ENCODE measurements around the gene SPINK8. TPM values are rescaled to one million over a fixed set of nuclear protein-coding genes. Genes with fewer than 3 reads are reported as not detected.
"Not testable (repeated sequence)": the region's sequence is repeated elsewhere in the genome, so short reads cannot be mapped to it uniquely, and the experiment has no call there.

Gene SPINK8
- total RNA-seq, 5 donors from 2014 or later (not counting 1 experiment from before 2014, with no cell fraction given) = not detected

DNA sequence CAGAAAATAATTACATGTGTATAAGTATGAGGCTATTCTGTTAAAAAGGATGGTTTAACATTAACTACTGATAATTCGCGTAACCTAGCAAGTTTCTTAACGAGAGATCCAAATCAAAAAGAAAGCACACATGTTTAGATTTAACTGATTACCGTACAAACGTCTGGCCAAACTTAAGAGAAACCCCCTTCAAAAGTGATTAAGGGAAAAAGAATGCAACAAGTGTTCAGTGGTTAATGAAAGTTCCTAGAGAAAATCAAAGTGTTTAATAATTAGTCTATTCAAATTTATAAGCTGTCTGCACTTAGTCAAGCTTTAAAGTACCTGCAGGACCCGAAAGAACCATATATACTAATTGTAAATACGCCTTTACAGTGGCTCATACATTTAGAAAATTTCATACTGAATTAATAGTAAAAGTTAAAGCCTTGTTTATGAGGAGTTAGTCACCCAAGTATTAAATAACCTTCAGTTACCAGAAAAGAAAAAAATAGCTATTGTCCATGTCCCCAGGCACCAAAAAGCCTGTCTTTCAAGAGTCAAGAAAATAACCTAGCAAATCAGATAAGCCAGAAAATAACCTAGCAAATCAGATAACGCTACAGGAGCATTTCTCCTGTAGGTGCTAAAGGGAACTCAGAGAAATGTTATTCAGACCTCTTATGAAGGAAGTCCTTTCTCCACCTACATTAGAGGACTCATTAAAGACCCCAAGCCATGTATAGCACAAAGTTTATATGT lies 58.0 kb downstream of the SPINK8 start:
- H3K27ac Mint-ChIP-seq = no peak overlapping the region
- DNase-seq = no peak
- Histone ChIP-seq H3K27me3 (replicated peaks in 1 of 2; ENCODE audit: control insufficient read depth in 2 of 2, extremely low read depth in 1 of 2, insufficient read depth in 2 of 2, low read length in 1 of 2) (no peaks in the 10 kb centered on the region), H3K36me3 (ENCODE audit: control insufficient read depth in 2 of 2, extremely low read depth in 1 of 2, insufficient read depth in 1 of 2, low read length in 1 of 2) (no peaks in the 10 kb centered on the region), H3K9me3 (no peaks in the 10 kb centered on the region), H3K4me1 (ENCODE audit: control insufficient read depth in 1 of 2, extremely low read depth in 1 of 2, insufficient read depth in 2 of 2, low read length in 2 of 2) (no peaks in the 10 kb centered on the region), H3K4me3 (ENCODE audit: control insufficient read depth in 1 of 2, extremely low read depth in 1 of 2, low read length in 1 of 2) (no peak overlapping the region), H3K27ac (ENCODE audit: low read length) (no peak overlapping the region)
- no peaks in the 10 kb centered on the region for H3K27me3 Mint-ChIP-seq
- peaks cover 1 to 8% (median 2%) of the 10 kb centered on the region in 3 donors for H3K4me1 Mint-ChIP-seq
- ChIA-PET CTCF (interaction anchor here (1.2 to 3.2 kb wide), 2 partner anchors 160 to 161 kb away, joined by 3 to 15 read pairs; no protein-coding TSS in a partner anchor), POLR2A (no interaction called here)
- no peak overlapping the region for H3K4me3 Mint-ChIP-seq
- peaks cover 6% of the 10 kb centered on the region for H3K36me3 Mint-ChIP-seq
- H3K9me3 Mint-ChIP-seq = no peaks in the 10 kb centered on the region
- WGBS (ENCODE audit: insufficient coverage) = no CpG with 5 or more reads among the region's 8 CpGs
- ATAC-seq (replicated peaks in 1 of 4) = no peak

DNA sequence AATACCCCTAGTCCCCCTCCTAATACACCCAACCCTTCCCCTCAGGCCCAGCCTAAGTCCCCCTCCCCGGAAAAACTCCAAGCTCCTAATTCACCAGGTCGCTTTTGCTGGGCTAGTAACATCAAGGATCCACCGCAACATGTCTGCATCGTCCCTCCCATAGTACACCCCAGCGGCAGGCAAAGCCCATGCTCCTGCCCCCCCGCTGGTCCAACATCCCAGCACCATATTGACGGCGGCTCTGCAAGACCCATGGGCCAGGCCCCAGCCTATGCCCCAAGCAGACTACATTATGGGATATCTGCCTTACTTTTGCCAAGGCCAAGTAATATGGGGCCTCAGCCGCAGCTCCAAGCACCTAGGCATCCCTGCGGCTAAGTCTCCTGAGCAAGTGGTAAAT lies 59.0 kb downstream of the SPINK8 start:
- no peaks in the 10 kb centered on the region for H3K36me3 ChIP-seq (ENCODE audit: control insufficient read depth in 2 of 2, extremely low read depth in 1 of 2, insufficient read depth in 1 of 2, low read length in 1 of 2)
- H3K9me3 Mint-ChIP-seq = no peaks in the 10 kb centered on the region
- H3K4me1 Mint-ChIP-seq = peaks cover 11 to 17% (median 11%) of the 10 kb centered on the region in 3 donors
- H3K36me3 Mint-ChIP-seq = no peaks in the 10 kb centered on the region
- DNase-seq (no peak), ATAC-seq (replicated peaks in 1 of 4) (no peak)
- H3K27me3 Mint-ChIP-seq = no peaks in the 10 kb centered on the region
- H3K9me3 ChIP-seq = no peaks in the 10 kb centered on the region
- H3K4me3 Mint-ChIP-seq = no peak overlapping the region
- ChIA-PET CTCF (interaction anchor here (0.6 to 3.8 kb wide), 3 partner anchors 93 to 162 kb away, joined by 3 to 38 read pairs (median 3); no protein-coding TSS in a partner anchor), POLR2A (interaction anchor here in 1 of 2 donors (0.5 to 0.6 kb wide), 2 partner anchors 199 to 462 kb away, joined by 3 read pairs; no protein-coding TSS in a partner anchor)
- no peak overlapping the region for H3K27ac ChIP-seq (ENCODE audit: low read length)
- no peaks in the 10 kb centered on the region for H3K27me3 ChIP-seq (replicated peaks in 1 of 2; ENCODE audit: control insufficient read depth in 2 of 2, extremely low read depth in 1 of 2, insufficient read depth in 2 of 2, low read length in 1 of 2)
- 91% methylated on average over 9 of the region's 10 CpGs for WGBS (ENCODE audit: insufficient coverage)
- H3K4me3 ChIP-seq (ENCODE audit: control insufficient read depth in 1 of 2, extremely low read depth in 1 of 2, low read length in 1 of 2) = no peak overlapping the region
- H3K27ac Mint-ChIP-seq = no peak overlapping the region
- H3K4me1 ChIP-seq (ENCODE audit: control insufficient read depth in 1 of 2, extremely low read depth in 1 of 2, insufficient read depth in 2 of 2, low read length in 2 of 2) = peaks cover 3 to 5% of the 10 kb centered on the region in 2 experiments

DNA sequence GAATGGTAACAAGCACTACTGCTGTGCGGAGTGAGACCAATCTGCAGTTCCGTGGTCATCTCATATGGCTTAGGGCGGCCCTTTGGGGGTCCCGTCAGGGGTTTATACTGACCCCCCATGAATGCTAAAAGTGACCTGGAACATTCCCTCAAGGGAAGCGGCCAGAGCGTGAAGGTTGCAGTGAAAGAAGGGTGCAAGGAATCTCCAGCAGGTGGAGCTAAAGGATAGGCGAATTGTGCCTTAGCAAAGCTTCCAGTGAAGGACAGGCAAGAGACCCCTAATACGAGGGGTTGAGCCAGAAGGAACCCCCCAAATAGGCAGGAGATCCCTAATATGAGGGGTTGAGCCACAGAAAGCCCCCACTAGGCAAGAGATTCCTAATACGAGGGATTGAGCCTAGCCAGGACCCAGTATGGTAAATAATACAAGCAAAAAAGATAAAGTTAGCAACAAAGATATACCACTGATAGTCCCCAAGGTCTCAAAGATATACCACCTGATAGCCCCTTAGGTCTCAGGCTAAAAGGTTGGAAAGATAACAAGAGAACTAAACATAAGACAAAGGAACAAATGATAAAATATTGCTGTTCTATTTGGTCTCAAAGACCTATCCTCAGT lies 59.8 kb downstream of the SPINK8 start:
- ChIA-PET POLR2A (interaction anchor here in 1 of 2 donors (0.5 kb wide), 1 partner anchor 463 kb away, joined by 3 read pairs; no protein-coding TSS in a partner anchor), CTCF (interaction anchor here (0.6 to 3.8 kb wide), 5 partner anchors 128 to 277 kb away, joined by 3 to 38 read pairs (median 6); no protein-coding TSS in a partner anchor)
- Histone ChIP-seq H3K27ac (ENCODE audit: low read length) (no peak overlapping the region), H3K27me3 (replicated peaks in 1 of 2; ENCODE audit: control insufficient read depth in 2 of 2, extremely low read depth in 1 of 2, insufficient read depth in 2 of 2, low read length in 1 of 2) (no peaks in the 10 kb centered on the region), H3K4me3 (ENCODE audit: control insufficient read depth in 1 of 2, extremely low read depth in 1 of 2, low read length in 1 of 2) (no peak overlapping the region), H3K36me3 (ENCODE audit: control insufficient read depth in 2 of 2, extremely low read depth in 1 of 2, insufficient read depth in 1 of 2, low read length in 1 of 2) (no peaks in the 10 kb centered on the region), H3K9me3 (no peaks in the 10 kb centered on the region), H3K4me1 (ENCODE audit: control insufficient read depth in 1 of 2, extremely low read depth in 1 of 2, insufficient read depth in 2 of 2, low read length in 2 of 2) (peaks cover 10 to 13% of the 10 kb centered on the region in 2 experiments)
- H3K4me3 Mint-ChIP-seq = no peak overlapping the region
- no peaks in the 10 kb centered on the region for H3K9me3 Mint-ChIP-seq
- 14% methylated on average over 4 of the region's 9 CpGs for WGBS (ENCODE audit: insufficient coverage)
- no peak overlapping the region for H3K27ac Mint-ChIP-seq
- H3K4me1 Mint-ChIP-seq = peaks cover 18 to 25% (median 19%) of the 10 kb centered on the region in 3 donors
- ATAC-seq (replicated peaks in 1 of 4) = peak in 1 of 4 experiments; percentile 28
- DNase-seq = peak in 30 of 35 experiments; percentile 8 to 80 (median 40)
- H3K27me3 Mint-ChIP-seq = no peaks in the 10 kb centered on the region
- H3K36me3 Mint-ChIP-seq = no peaks in the 10 kb centered on the region

GRCh38 chr3:48271763-48272498 lies 61.5 kb downstream of the SPINK8 start:
- peaks cover 20 to 25% of the 10 kb centered on the region in 2 experiments for H3K4me1 ChIP-seq (ENCODE audit: control insufficient read depth in 1 of 2, extremely low read depth in 1 of 2, insufficient read depth in 2 of 2, low read length in 2 of 2)
- WGBS (ENCODE audit: insufficient coverage) = 94% methylated on average over 34 of the region's 38 CpGs
- no peak overlapping the region for H3K4me3 ChIP-seq (ENCODE audit: control insufficient read depth in 1 of 2, extremely low read depth in 1 of 2, low read length in 1 of 2)
- peaks cover 31 to 39% (median 32%) of the 10 kb centered on the region in 3 donors for H3K4me1 Mint-ChIP-seq
- CTCF ChIA-PET = interaction anchor here (0.6 to 3.8 kb wide), 5 partner anchors 21 to 1061 kb away, joined by 3 to 38 read pairs (median 4); no protein-coding TSS in a partner anchor
- no peaks in the 10 kb centered on the region for H3K27me3 ChIP-seq (replicated peaks in 1 of 2; ENCODE audit: control insufficient read depth in 2 of 2, extremely low read depth in 1 of 2, insufficient read depth in 2 of 2, low read length in 1 of 2)
- H3K36me3 ChIP-seq (ENCODE audit: control insufficient read depth in 2 of 2, extremely low read depth in 1 of 2, insufficient read depth in 1 of 2, low read length in 1 of 2) = no peaks in the 10 kb centered on the region
- H3K9me3 Mint-ChIP-seq = no peaks in the 10 kb centered on the region
- no peak overlapping the region for H3K27ac ChIP-seq (ENCODE audit: low read length)
- ATAC-seq (replicated peaks in 1 of 4) (no peak), DNase-seq (no peak)
- no peak overlapping the region for H3K4me3 Mint-ChIP-seq
- no peaks in the 10 kb centered on the region for H3K27me3 Mint-ChIP-seq
- H3K27ac Mint-ChIP-seq = no peak overlapping the region
- H3K36me3 Mint-ChIP-seq = peaks cover 2% of the 10 kb centered on the region
- POLR2A ChIA-PET = interaction anchor here in 1 of 2 donors (0.7 kb wide), 1 partner anchor 164 kb away, joined by 3 read pairs; no protein-coding TSS in a partner anchor
- H3K9me3 ChIP-seq = no peaks in the 10 kb centered on the region

- H3K4me3 Mint-ChIP-seq; H3K9me3 ChIP-seq; H3K4me3 ChIP-seq (ENCODE audit: control insufficient read depth in 1 of 2, extremely low read depth in 1 of 2, low read length in 1 of 2); DNase-seq; H3K27me3 Mint-ChIP-seq; H3K9me3 Mint-ChIP-seq; H3K36me3 ChIP-seq (ENCODE audit: control insufficient read depth in 2 of 2, extremely low read depth in 1 of 2, insufficient read depth in 1 of 2, low read length in 1 of 2); POLR2A ChIA-PET; H3K27me3 ChIP-seq (replicated peaks in 1 of 2; ENCODE audit: control insufficient read depth in 2 of 2, extremely low read depth in 1 of 2, insufficient read depth in 2 of 2, low read length in 1 of 2); H3K36me3 Mint-ChIP-seq; ATAC-seq (replicated peaks in 1 of 4); H3K27ac Mint-ChIP-seq; H3K27ac ChIP-seq (ENCODE audit: low read length): not testable (repeated sequence)
- peaks cover 20 to 25% of the 10 kb centered on the region in 2 experiments for H3K4me1 ChIP-seq (ENCODE audit: control insufficient read depth in 1 of 2, extremely low read depth in 1 of 2, insufficient read depth in 2 of 2, low read length in 2 of 2)
- H3K4me1 Mint-ChIP-seq = peaks cover 32 to 41% (median 33%) of the 10 kb centered on the region in 3 donors
- CTCF ChIA-PET = interaction anchor here (0.6 to 3.8 kb wide), 4 partner anchors 20 to 165 kb away, joined by 3 to 38 read pairs (median 5); no protein-coding TSS in a partner anchor
- 88% methylated on average over 9 of the region's 10 CpGs for WGBS (ENCODE audit: insufficient coverage)
Measured at GRCh38 chr3:48271223-48271622, 62.2 kb downstream of the SPINK8 start.

DNA sequence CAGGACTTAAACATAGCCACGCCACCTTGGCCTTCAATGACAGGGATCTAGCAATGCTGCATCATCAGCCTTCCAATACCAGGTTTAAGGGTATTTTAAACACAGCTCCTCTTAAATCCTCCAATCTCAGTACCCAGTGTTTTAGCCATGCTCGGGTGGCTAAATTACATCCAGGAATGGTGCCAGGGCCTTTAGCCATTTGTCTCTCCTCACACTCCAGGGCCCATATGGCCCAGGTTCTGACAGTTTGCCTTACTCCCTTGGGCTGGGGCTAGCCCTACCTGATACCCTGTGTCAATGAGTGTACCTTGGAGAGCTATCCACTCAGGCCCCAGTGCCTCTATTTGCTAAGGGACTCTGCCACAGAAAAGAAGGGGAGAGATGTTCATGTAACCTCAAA lies 63.2 kb downstream of the SPINK8 start:
- Histone ChIP-seq H3K4me1 (ENCODE audit: control insufficient read depth in 1 of 2, extremely low read depth in 1 of 2, insufficient read depth in 2 of 2, low read length in 2 of 2) (peaks cover 20 to 25% of the 10 kb centered on the region in 2 experiments), H3K27me3 (replicated peaks in 1 of 2; ENCODE audit: control insufficient read depth in 2 of 2, extremely low read depth in 1 of 2, insufficient read depth in 2 of 2, low read length in 1 of 2) (no peaks in the 10 kb centered on the region), H3K4me3 (ENCODE audit: control insufficient read depth in 1 of 2, extremely low read depth in 1 of 2, low read length in 1 of 2) (no peak overlapping the region), H3K36me3 (ENCODE audit: control insufficient read depth in 2 of 2, extremely low read depth in 1 of 2, insufficient read depth in 1 of 2, low read length in 1 of 2) (peaks cover 0 to 6% of the 10 kb centered on the region in 2 donors), H3K27ac (ENCODE audit: low read length) (no peak overlapping the region), H3K9me3 (no peaks in the 10 kb centered on the region)
- Mint-ChIP-seq H3K27me3 (no peaks in the 10 kb centered on the region), H3K27ac (peak overlapping the region; percentile 63 to 93), H3K9me3 (no peaks in the 10 kb centered on the region), H3K4me1 (peaks cover 32 to 41% (median 33%) of the 10 kb centered on the region in 3 donors), H3K4me3 (peak overlapping the region in 1 of 3 donors; percentile 87), H3K36me3 (peaks cover 9% of the 10 kb centered on the region)
- ChIA-PET CTCF (interaction anchor here (1.5 to 3.2 kb wide), 2 partner anchors 166 to 279 kb away, joined by 3 to 24 read pairs; no protein-coding TSS in a partner anchor), POLR2A (no interaction called here)
- WGBS (ENCODE audit: insufficient coverage) = 100% methylated on average over 1 of the region's 2 CpGs
- ATAC-seq (replicated peaks in 1 of 4) = no peak
- DNase-seq = no peak

All from T-cell (primary cell).